ENCODE measurements around the gene PLEKHM3.

PLEKHM3 gene

GRCh38 chr2:207848545-207848928 is 176.8 kb downstream of the PLEKHM3 start:
- H3K27me3 ChIP-seq (ENCODE audit: insufficient read depth, poor library complexity, severe bottlenecking) = no peaks in the 10 kb centered on the region
- TF ChIP-seq CTCF (IDR thresholded peaks at IDR 0.05; ENCODE audit: insufficient read depth, low read length) = no peak
- no peak for TF ChIP-seq GABPA (IDR thresholded peaks at IDR 0.05; ENCODE audit: low read depth)
- TF ChIP-seq SPI1 (IDR thresholded peaks at IDR 0.05; ENCODE audit: borderline replicate concordance, low read depth) = no peak
- no peak for TF ChIP-seq POLR2AphosphoS5 (IDR thresholded peaks at IDR 0.05; ENCODE audit: low read depth)
- H3K4me3 ChIP-seq (replicated peaks; ENCODE audit: insufficient read depth, low read length) = no peak overlapping the region
- H3K27ac ChIP-seq (replicated peaks) = no peak overlapping the region
- no peak for DNase-seq (ENCODE audit: low read depth in 1 of 2, low spot score in 1 of 2)

- Histone ChIP-seq H3K27me3 (ENCODE audit: insufficient read depth, poor library complexity, severe bottlenecking) (no peaks in the 10 kb centered on the region), H3K4me3 (replicated peaks; ENCODE audit: insufficient read depth, low read length) (no peak overlapping the region), H3K27ac (replicated peaks) (no peak overlapping the region)
- TF ChIP-seq CTCF (IDR thresholded peaks at IDR 0.05; ENCODE audit: insufficient read depth, low read length) = no peak
- no peak for TF ChIP-seq SPI1 (IDR thresholded peaks at IDR 0.05; ENCODE audit: borderline replicate concordance, low read depth)
- no peak for TF ChIP-seq GABPA (IDR thresholded peaks at IDR 0.05; ENCODE audit: low read depth)
- TF ChIP-seq REST (IDR thresholded peaks at IDR 0.05; ENCODE audit: insufficient replicate concordance, low read depth) = no peak
- no peak for TF ChIP-seq POLR2AphosphoS5 (IDR thresholded peaks at IDR 0.05; ENCODE audit: low read depth)
- DNase-seq (ENCODE audit: low read depth in 1 of 2, low spot score in 1 of 2) = no peak
Observed at GRCh38 chr2:207847807-207848544, 177.4 kb downstream of the PLEKHM3 start.

- Histone ChIP-seq H3K27me3 (ENCODE audit: insufficient read depth, poor library complexity, severe bottlenecking) (no peaks in the 10 kb centered on the region), H3K27ac (replicated peaks) (no peak overlapping the region), H3K4me3 (replicated peaks; ENCODE audit: insufficient read depth, low read length) (no peak overlapping the region)
- no peak for DNase-seq (ENCODE audit: low read depth in 1 of 2, low spot score in 1 of 2)
- no peak for TF ChIP-seq POLR2AphosphoS5 (IDR thresholded peaks at IDR 0.05; ENCODE audit: low read depth)
- no peak for TF ChIP-seq GABPA (IDR thresholded peaks at IDR 0.05; ENCODE audit: low read depth)
- no peak for TF ChIP-seq CTCF (IDR thresholded peaks at IDR 0.05; ENCODE audit: insufficient read depth, low read length)
- no peak for TF ChIP-seq SPI1 (IDR thresholded peaks at IDR 0.05; ENCODE audit: borderline replicate concordance, low read depth)
- no peak for TF ChIP-seq REST (IDR thresholded peaks at IDR 0.05; ENCODE audit: insufficient replicate concordance, low read depth)
Observed at GRCh38 chr2:207847098-207847806, 178.1 kb downstream of the PLEKHM3 start.
